ENCODE results near the gene NECTIN1.

DNA sequence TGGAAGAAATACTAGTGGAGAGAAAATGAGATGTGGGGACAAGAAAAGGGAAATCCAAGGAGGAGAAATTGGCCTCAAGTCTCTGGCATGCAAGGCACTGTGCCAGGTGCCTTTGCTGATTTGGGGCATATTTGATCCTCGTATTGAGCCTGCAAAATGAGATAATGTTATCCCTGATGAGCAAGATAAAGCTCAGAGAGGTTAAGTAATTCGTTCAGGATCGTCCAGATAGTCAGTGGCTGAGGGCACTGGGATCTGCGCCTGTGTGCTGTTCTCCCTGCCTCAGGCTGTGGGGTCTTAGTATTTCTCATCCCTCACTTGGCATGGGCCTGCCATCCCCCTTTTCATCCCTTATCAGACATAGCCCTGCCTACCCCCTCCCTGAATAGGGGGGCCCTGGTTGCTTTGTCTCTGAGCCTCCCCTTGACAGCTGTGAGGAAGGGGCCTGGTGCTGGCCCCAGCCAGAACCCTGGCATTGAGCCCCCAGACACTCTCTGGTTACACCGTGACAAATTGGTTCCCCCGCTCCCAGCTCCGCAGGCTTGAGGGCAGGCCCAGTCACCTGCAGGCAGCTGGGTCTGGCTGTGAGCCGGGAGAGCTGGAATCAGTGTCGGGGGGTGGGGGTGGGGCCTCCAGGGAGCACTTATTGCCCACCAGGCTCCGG is 85.7 kb downstream of the NECTIN1 start:
- TF ChIP-seq, protein P1, sequence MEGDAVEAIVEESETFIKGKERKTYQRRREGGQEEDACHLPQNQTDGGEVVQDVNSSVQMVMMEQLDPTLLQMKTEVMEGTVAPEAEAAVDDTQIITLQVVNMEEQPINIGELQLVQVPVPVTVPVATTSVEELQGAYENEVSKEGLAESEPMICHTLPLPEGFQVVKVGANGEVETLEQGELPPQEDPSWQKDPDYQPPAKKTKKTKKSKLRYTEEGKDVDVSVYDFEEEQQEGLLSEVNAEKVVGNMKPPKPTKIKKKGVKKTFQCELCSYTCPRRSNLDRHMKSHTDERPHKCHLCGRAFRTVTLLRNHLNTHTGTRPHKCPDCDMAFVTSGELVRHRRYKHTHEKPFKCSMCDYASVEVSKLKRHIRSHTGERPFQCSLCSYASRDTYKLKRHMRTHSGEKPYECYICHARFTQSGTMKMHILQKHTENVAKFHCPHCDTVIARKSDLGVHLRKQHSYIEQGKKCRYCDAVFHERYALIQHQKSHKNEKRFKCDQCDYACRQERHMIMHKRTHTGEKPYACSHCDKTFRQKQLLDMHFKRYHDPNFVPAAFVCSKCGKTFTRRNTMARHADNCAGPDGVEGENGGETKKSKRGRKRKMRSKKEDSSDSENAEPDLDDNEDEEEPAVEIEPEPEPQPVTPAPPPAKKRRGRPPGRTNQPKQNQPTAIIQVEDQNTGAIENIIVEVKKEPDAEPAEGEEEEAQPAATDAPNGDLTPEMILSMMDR (conservative IDR thresholded peaks at IDR 0.05; ENCODE audit: low read length) = no peak
- no peak for TF ChIP-seq EZH2phosphoT487 (IDR thresholded peaks at IDR 0.05; ENCODE audit: borderline replicate concordance, low read depth, low read length)

Data from OCI-LY7 (cell line).